Measurements from ENCODE around the gene METAP1D.
"Not testable (repeated sequence)": the region's sequence is repeated elsewhere in the genome, so short reads cannot be mapped to it uniquely, and the experiment has no call there.

METAP1D gene

GRCh38 chr2:172048508-172049503 is 49.1 kb downstream of the METAP1D start:
- DNase-seq, result no peak
- Mint-ChIP-seq H3K4me1 (ENCODE audit: low read depth) (peaks cover 5% of the 10 kb centered on the region), H3K9me3 (no peaks in the 10 kb centered on the region), H3K27ac (no peak overlapping the region), H3K36me3 (ENCODE audit: low read depth) (no peaks in the 10 kb centered on the region), H3K27me3 (no peaks in the 10 kb centered on the region), H3K4me3 (no peak overlapping the region)

GRCh38 chr2:172049567-172050120 is 49.9 kb downstream of the METAP1D start:
- no peaks in the 10 kb centered on the region for H3K9me3 Mint-ChIP-seq
- peaks cover 5% of the 10 kb centered on the region for H3K4me1 Mint-ChIP-seq (ENCODE audit: low read depth)
- H3K36me3 Mint-ChIP-seq (ENCODE audit: low read depth), result no peaks in the 10 kb centered on the region

DNA sequence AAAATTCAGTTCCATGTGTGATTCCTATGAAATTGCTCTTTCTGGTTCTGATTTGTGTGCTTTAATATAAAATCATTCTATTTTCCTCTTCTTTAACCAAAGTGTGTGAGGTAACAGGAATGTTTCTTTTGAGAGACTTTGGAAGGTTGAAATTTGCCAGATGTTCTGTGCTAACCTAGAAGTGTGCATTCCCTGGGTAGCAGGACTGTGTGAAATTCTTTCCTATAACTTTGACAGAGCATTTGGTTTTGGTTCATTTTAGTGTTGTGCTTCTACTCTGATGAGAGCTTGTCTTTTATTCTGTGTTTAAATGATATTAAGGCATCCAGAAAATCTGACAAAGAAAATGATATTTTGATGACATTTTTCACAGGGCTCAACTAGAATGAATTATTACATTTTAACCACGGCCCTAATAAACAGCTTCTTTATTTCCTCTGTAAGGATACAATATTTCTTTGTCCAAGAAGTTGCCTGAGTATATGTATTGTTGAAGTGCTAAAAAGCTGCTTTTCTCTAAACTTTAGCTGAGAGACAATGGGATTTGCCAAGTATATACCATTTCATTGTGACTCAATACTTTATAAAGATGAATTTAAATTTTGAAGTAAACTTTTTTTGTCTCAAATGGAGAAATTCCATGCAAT is 50.8 kb downstream of the METAP1D start:
- H3K4me1 Mint-ChIP-seq (ENCODE audit: low read depth), result peaks cover 5% of the 10 kb centered on the region
- no peaks in the 10 kb centered on the region for H3K36me3 Mint-ChIP-seq (ENCODE audit: low read depth)
- H3K4me3 Mint-ChIP-seq, result no peak overlapping the region
- H3K27ac Mint-ChIP-seq, result no peak overlapping the region
- no peaks in the 10 kb centered on the region for H3K27me3 Mint-ChIP-seq
- no peak for DNase-seq
- H3K9me3 Mint-ChIP-seq, result no peaks in the 10 kb centered on the region

More at GRCh38 chr2:172049567-172050120, 49.9 kb downstream of the METAP1D start:
- Mint-ChIP-seq H3K4me3 (no peak overlapping the region), H3K27me3 (no peaks in the 10 kb centered on the region), H3K27ac (no peak overlapping the region)
- no peak for DNase-seq

- DNase-seq, result no peak
- Mint-ChIP-seq H3K9me3 (no peaks in the 10 kb centered on the region), H3K27me3 (no peaks in the 10 kb centered on the region), H3K4me1 (ENCODE audit: low read depth) (no peaks in the 10 kb centered on the region), H3K4me3 (no peak overlapping the region), H3K36me3 (ENCODE audit: low read depth) (no peaks in the 10 kb centered on the region), H3K27ac (no peak overlapping the region)
Observed at GRCh38 chr2:172052000-172052983, 52.5 kb downstream of the METAP1D start.

DNA sequence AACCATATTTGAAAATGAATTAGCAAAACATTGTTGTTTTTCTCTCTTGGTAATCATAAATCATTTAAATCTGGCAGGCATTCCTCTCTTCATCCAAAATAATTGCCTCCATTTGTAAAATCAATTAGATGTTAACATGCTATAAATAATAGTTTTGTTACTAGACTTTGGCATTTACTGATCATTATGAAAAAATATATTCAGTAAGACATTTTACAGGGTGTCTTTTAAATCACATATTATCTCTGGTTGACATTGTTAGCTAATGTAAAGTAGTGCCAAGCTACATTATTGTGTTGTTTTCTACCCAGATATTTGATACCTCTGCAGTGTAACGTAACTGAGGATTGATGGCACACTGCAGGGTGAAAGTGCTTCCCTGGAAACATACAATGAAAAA is 53.7 kb downstream of the METAP1D start:
- Mint-ChIP-seq H3K4me3 (no peak overlapping the region), H3K27me3 (no peaks in the 10 kb centered on the region), H3K36me3 (ENCODE audit: low read depth) (no peaks in the 10 kb centered on the region), H3K27ac (no peak overlapping the region), H3K4me1 (ENCODE audit: low read depth) (no peaks in the 10 kb centered on the region), H3K9me3 (no peaks in the 10 kb centered on the region)
- DNase-seq, result no peak

DNA sequence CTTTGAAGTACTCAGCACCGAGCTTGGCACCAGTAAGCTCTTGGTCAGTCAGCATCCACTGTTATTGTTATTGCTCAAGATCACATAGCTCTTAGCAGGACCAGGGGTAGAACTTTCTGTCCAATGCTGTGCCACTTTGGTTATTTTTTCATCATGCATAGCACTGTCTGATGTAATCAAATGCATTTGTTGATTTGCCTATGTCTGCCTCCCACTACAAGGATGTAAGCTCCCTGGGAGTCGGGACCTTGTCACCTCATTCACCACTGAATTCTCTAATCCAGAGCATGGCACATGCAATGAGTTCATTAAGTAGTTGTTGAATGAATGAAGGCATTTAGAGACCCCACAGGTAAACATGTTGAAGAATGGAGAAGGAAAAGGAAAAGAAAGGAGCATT is 56.5 kb downstream of the METAP1D start:
- H3K4me3 Mint-ChIP-seq, result no peak overlapping the region
- no peaks in the 10 kb centered on the region for H3K9me3 Mint-ChIP-seq
- H3K27ac Mint-ChIP-seq, result no peak overlapping the region
- no peaks in the 10 kb centered on the region for H3K27me3 Mint-ChIP-seq
- no peaks in the 10 kb centered on the region for H3K36me3 Mint-ChIP-seq (ENCODE audit: low read depth)
- DNase-seq, result no peak
- H3K4me1 Mint-ChIP-seq (ENCODE audit: low read depth), result no peaks in the 10 kb centered on the region

- Mint-ChIP-seq H3K9me3 (no peaks in the 10 kb centered on the region), H3K4me1 (ENCODE audit: low read depth) (no peaks in the 10 kb centered on the region), H3K27ac (no peak overlapping the region), H3K36me3 (ENCODE audit: low read depth) (peaks cover 15% of the 10 kb centered on the region), H3K27me3 (no peaks in the 10 kb centered on the region), H3K4me3 (no peak overlapping the region)
- DNase-seq, result no peak
Observed at GRCh38 chr2:172058660-172059059, 58.9 kb downstream of the METAP1D start.

DNA sequence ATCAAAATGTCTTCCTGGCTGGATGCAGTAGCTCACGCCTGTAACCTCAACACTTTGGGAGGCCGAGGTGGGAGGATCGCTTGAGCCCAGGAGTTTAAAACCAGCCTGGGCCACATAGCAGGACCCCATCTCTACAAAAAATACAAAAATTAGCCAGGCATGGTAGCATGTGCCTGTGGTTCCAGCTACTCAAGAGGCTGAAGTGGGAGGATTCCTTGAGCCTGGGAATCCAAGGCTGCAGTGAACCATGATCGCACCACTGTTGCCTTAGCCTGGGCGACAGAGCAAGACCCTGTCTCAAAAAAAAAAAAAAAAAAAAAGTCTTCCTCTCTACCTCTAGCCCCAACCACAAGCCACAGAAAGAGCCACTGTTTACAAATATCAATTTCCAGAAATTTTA is 60.4 kb downstream of the METAP1D start:
- H3K27me3 Mint-ChIP-seq; H3K4me3 Mint-ChIP-seq; H3K4me1 Mint-ChIP-seq (ENCODE audit: low read depth); H3K27ac Mint-ChIP-seq; DNase-seq; H3K9me3 Mint-ChIP-seq: not testable (repeated sequence)
- peaks cover 19% of the 10 kb centered on the region for H3K36me3 Mint-ChIP-seq (ENCODE audit: low read depth)

DNA sequence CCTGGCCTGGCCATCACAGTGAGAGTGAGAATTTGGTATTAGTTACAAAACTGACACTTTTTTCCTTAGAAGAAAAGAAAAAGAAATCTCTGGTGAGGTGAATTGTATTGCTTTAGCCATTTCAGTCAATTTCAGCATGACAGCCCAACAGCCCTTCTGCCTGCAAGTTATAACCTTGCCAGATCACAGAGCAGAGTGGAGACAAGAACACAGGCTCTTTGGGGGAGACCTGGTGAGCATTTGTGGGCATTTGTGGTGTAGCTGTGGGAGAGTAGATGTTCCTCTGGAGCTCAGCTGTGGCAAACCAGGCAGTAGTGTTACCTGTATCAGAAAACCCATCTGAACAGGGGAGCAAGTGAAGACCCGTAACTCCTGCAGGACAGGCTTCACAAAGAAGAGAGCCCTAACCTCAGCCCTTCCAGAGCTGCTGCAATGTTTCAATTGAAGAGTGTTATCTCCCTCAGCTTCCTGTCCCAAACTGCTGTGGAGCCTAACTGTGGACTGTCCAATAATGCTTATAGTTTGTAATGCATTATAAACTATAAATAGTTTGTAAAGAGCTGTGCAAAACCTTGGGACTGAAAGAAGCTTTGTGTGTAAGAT is 62.8 kb downstream of the METAP1D start:
- Mint-ChIP-seq H3K27me3 (no peaks in the 10 kb centered on the region), H3K27ac (no peak overlapping the region), H3K4me1 (ENCODE audit: low read depth) (no peaks in the 10 kb centered on the region), H3K4me3 (no peak overlapping the region), H3K9me3 (no peaks in the 10 kb centered on the region), H3K36me3 (ENCODE audit: low read depth) (peaks cover 27% of the 10 kb centered on the region)
- DNase-seq, result no peak

GRCh38 chr2:172063446-172063845 is 63.7 kb downstream of the METAP1D start:
- Mint-ChIP-seq H3K9me3 (no peaks in the 10 kb centered on the region), H3K27ac (no peak overlapping the region), H3K4me1 (ENCODE audit: low read depth) (no peaks in the 10 kb centered on the region), H3K4me3 (no peak overlapping the region), H3K27me3 (no peaks in the 10 kb centered on the region), H3K36me3 (ENCODE audit: low read depth) (peaks cover 27% of the 10 kb centered on the region)
- no peak for DNase-seq

DNA sequence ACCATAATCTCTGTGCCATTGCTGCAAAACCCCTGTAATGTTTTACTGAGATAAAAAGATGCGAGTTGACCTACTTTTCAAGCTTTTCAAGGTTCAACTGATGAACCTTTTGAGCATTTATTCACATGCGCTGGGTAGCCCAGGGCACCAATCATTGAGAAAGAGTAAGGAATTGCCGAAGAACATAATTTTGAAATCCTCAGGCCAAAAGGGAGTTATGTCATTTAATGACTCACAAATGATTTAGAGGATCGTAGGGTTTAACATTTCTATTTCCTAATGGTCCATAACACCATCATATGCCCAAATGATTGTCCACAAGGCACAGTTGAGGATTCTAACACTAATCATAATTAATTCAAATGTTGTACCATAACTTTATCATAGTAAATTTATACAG is 65.4 kb downstream of the METAP1D start:
- no peak for DNase-seq
- Mint-ChIP-seq H3K4me3 (no peak overlapping the region), H3K9me3 (no peaks in the 10 kb centered on the region), H3K27ac (no peak overlapping the region), H3K36me3 (ENCODE audit: low read depth) (peaks cover 27% of the 10 kb centered on the region), H3K4me1 (ENCODE audit: low read depth) (no peaks in the 10 kb centered on the region), H3K27me3 (no peaks in the 10 kb centered on the region)

DNA sequence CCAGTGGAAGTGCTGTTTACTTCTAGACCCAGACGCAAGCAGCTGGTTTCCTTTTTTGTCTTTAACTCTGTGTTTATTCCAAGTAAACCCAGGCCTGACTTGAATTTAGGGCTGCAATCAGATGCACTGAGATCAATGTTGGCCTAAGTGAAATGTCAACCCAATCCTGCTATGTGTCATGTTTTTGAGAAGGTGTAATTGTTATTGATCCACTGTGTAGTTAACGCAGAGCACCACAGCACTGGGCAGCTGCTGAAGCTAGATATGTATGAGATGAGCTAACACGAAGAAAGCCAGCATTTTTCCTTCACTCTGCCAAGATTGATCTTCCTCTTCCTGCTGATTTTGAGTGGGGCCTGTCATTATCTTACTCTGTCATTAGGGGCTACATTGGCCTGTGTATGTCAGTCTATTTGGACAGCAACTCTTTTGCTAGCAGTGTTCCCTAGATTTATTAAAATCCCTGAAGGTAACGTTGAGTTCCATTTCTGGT is 66.7 kb downstream of the METAP1D start:
- Mint-ChIP-seq H3K27ac (no peak overlapping the region), H3K36me3 (ENCODE audit: low read depth) (peaks cover 27% of the 10 kb centered on the region), H3K9me3 (no peaks in the 10 kb centered on the region), H3K4me3 (no peak overlapping the region), H3K4me1 (ENCODE audit: low read depth) (no peaks in the 10 kb centered on the region), H3K27me3 (no peaks in the 10 kb centered on the region)
- DNase-seq, result no peak

DNA sequence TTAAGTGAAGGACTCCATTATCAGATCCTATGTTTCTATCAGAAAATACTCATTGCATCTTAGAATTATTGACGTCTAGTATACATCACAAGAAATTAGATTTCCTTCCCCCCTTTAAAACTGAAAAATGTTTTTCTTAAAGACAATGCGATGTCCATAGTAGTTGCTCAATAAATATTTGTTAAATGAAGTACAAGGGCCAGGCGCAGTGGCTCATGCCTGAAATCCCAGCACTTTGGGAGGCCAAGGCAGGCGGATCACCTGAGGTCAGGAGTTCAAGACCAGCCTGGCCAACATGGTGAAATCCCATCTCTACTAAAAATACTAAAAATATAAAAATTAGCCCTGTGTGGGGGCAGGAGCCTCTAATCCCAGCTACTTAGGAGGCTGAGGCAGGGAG is 68.2 kb downstream of the METAP1D start:
- not testable (repeated sequence) for H3K27ac Mint-ChIP-seq; H3K9me3 Mint-ChIP-seq; H3K27me3 Mint-ChIP-seq; H3K4me3 Mint-ChIP-seq; H3K4me1 Mint-ChIP-seq (ENCODE audit: low read depth); DNase-seq
- peaks cover 20% of the 10 kb centered on the region for H3K36me3 Mint-ChIP-seq (ENCODE audit: low read depth)

Data from activated T-cell treated with anti-CD3 and anti-CD28 coated beads, Interleukin-2, amount 50 U/mL, for 24 hours (primary cell).